Activated naive CD4-positive, alpha-beta T cell treated with anti-CD3 and anti-CD28 coated beads for 36 hours (primary cell): ENCODE data around the gene DOCK9. TPM values are rescaled to one million over a fixed set of nuclear protein-coding genes. Genes with fewer than 3 reads are reported as not detected.

Source experiments
- CTCF ChIA-PET: fragments of 350-600 bp; sonication (Branson Sonifier 250); formaldehyde crosslinking; loops from one replicate; lab custom pipeline; 2021; ENCODE audit warnings: antibody characterized with exemption; lab: Charles Lee
- DNase-seq: peaks from one replicate; pipeline ENCODE4 v3.0.0-alpha.2; 2020
- H3K27ac Mint-ChIP-seq: one replicate; pipeline ENCODE4 v1.8.0; 2021; ENCODE audit warnings: mild to moderate bottlenecking, mixed read lengths
- H3K27me3 Mint-ChIP-seq: one replicate; pipeline ENCODE4 v1.8.0; 2021; ENCODE audit warnings: low read depth, mixed read lengths
- H3K36me3 Mint-ChIP-seq: one replicate; pipeline ENCODE4 v1.8.0; 2021; ENCODE audit warnings: low read depth, mixed read lengths
- H3K4me1 Mint-ChIP-seq: one replicate; pipeline ENCODE4 v1.8.0; 2021; ENCODE audit warnings: low read depth, mixed read lengths
- H3K4me3 Mint-ChIP-seq: one replicate; pipeline ENCODE4 v1.8.0; 2021; ENCODE audit warnings: mild to moderate bottlenecking, moderate library complexity, mixed read lengths
- H3K9me3 Mint-ChIP-seq: one replicate; pipeline ENCODE4 v1.8.0; 2021; ENCODE audit warnings: mixed read lengths
- intact Hi-C: fragments of 100-400 bp; cut with micrococcal nuclease; formaldehyde crosslinking; loops from one replicate; pipeline ENCODE4 v1.15.1; 2023
- total RNA-seq, 2 experiments: library from RNA; stranded (reverse); gene quantifications; one replicate each; pipeline ENCODE4 v1.2.3, GENCODE V29; 2021

DOCK9 gene, protein sequence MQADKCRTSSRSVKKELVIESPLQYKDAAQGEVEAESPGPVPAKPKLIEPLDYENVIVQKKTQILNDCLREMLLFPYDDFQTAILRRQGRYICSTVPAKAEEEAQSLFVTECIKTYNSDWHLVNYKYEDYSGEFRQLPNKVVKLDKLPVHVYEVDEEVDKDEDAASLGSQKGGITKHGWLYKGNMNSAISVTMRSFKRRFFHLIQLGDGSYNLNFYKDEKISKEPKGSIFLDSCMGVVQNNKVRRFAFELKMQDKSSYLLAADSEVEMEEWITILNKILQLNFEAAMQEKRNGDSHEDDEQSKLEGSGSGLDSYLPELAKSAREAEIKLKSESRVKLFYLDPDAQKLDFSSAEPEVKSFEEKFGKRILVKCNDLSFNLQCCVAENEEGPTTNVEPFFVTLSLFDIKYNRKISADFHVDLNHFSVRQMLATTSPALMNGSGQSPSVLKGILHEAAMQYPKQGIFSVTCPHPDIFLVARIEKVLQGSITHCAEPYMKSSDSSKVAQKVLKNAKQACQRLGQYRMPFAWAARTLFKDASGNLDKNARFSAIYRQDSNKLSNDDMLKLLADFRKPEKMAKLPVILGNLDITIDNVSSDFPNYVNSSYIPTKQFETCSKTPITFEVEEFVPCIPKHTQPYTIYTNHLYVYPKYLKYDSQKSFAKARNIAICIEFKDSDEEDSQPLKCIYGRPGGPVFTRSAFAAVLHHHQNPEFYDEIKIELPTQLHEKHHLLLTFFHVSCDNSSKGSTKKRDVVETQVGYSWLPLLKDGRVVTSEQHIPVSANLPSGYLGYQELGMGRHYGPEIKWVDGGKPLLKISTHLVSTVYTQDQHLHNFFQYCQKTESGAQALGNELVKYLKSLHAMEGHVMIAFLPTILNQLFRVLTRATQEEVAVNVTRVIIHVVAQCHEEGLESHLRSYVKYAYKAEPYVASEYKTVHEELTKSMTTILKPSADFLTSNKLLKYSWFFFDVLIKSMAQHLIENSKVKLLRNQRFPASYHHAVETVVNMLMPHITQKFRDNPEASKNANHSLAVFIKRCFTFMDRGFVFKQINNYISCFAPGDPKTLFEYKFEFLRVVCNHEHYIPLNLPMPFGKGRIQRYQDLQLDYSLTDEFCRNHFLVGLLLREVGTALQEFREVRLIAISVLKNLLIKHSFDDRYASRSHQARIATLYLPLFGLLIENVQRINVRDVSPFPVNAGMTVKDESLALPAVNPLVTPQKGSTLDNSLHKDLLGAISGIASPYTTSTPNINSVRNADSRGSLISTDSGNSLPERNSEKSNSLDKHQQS (N-terminal part only)
- total RNA-seq = 10 to 100 TPM; 38.3 to 42.1 TPM

GRCh38 chr13:98977568-98978265 is at the start of gene DOCK9:
Gene DOCK9, minus strand, starts transcription at chr13:98978064. Its CDS starts 155 bp downstream, at chr13:98977909.
- CTCF ChIA-PET = interaction anchor here (0.7 to 1.5 kb wide), 6 partner anchors 8 to 51 kb away, joined by 3 to 6 read pairs (median 3); no protein-coding TSS in a partner anchor
- Mint-ChIP-seq H3K9me3 (no peaks in the 10 kb centered on the region), H3K4me3 (no peak within 1 kb of the TSS), H3K4me1 (peaks cover 82% of the 10 kb centered on the region), H3K27ac (no peak within 1 kb of the TSS), H3K36me3 (no peaks in the 10 kb centered on the region), H3K27me3 (no peaks in the 10 kb centered on the region)
- no peak for DNase-seq
- intact Hi-C loops = no loop called here

GRCh38 chr13:99027260-99027659 is 49.4 kb upstream of the DOCK9 start:
- DNase-seq = peak; percentile 35
- Mint-ChIP-seq H3K36me3 (no peaks in the 10 kb centered on the region), H3K27ac (peak overlapping the region; percentile 74), H3K4me3 (no peak overlapping the region), H3K4me1 (peaks cover 88% of the 10 kb centered on the region), H3K9me3 (no peaks in the 10 kb centered on the region), H3K27me3 (no peaks in the 10 kb centered on the region)
- CTCF ChIA-PET = interaction anchor here (0.7 to 2.2 kb wide), 3 partner anchors 32 to 158 kb away, joined by 3 to 9 read pairs (median 9); no protein-coding TSS in a partner anchor
- intact Hi-C loops = loop anchor here (2.0 to 10.0 kb wide), 7 partner anchors 118 to 1052 kb away; partner anchors contain the start of genes GPR18 and UBAC2

DNA sequence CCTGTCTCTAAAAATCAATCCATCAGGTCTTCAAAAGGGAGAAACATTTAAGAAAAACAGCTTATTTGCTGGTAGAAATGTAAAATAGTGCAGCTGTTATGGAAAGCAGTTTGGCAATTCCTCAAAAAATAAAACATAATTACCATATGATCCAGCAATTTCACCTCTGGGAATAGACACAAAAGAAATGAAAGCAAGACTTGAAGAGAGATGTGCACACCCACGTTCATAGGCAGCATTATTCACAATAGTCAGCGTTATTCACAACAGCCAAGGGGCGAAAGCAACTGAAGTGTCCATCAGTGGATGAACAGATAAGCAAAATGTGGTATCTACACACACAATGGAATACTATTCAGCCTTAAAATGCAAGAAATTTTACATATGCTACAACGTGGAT is 45.1 kb upstream of the DOCK9 start:
- Mint-ChIP-seq H3K36me3 (no peaks in the 10 kb centered on the region), H3K27me3 (no peaks in the 10 kb centered on the region), H3K9me3 (no peaks in the 10 kb centered on the region), H3K27ac (no peak overlapping the region), H3K4me3 (no peak overlapping the region), H3K4me1 (peaks cover 79% of the 10 kb centered on the region)
- intact Hi-C loops = loop anchor here (10.0 kb wide), 1 partner anchor 1048 kb away; no protein-coding TSS in a partner anchor
- CTCF ChIA-PET = interaction anchor here (0.8 to 0.9 kb wide), 2 partner anchors 13 to 22 kb away, joined by 3 read pairs; no protein-coding TSS in a partner anchor
- DNase-seq = no peak

- no peaks in the 10 kb centered on the region for H3K36me3 Mint-ChIP-seq
- peak overlapping the region; percentile 75 for H3K27ac Mint-ChIP-seq
- H3K4me3 Mint-ChIP-seq = no peak overlapping the region
- H3K27me3 Mint-ChIP-seq = no peaks in the 10 kb centered on the region
- DNase-seq = no peak
- intact Hi-C loops = loop anchor here (1.0 kb wide), 2 partner anchors 8 to 23 kb away; no protein-coding TSS in a partner anchor
- H3K9me3 Mint-ChIP-seq = no peaks in the 10 kb centered on the region
- peaks cover 68% of the 10 kb centered on the region for H3K4me1 Mint-ChIP-seq
- CTCF ChIA-PET = interaction anchor here (1.3 to 1.9 kb wide), 2 partner anchors 11 to 50 kb away, joined by 3 to 13 read pairs; no protein-coding TSS in a partner anchor
These were observed 40.7 kb upstream of the DOCK9 start for GRCh38 chr13:99018418-99019180.

DNA sequence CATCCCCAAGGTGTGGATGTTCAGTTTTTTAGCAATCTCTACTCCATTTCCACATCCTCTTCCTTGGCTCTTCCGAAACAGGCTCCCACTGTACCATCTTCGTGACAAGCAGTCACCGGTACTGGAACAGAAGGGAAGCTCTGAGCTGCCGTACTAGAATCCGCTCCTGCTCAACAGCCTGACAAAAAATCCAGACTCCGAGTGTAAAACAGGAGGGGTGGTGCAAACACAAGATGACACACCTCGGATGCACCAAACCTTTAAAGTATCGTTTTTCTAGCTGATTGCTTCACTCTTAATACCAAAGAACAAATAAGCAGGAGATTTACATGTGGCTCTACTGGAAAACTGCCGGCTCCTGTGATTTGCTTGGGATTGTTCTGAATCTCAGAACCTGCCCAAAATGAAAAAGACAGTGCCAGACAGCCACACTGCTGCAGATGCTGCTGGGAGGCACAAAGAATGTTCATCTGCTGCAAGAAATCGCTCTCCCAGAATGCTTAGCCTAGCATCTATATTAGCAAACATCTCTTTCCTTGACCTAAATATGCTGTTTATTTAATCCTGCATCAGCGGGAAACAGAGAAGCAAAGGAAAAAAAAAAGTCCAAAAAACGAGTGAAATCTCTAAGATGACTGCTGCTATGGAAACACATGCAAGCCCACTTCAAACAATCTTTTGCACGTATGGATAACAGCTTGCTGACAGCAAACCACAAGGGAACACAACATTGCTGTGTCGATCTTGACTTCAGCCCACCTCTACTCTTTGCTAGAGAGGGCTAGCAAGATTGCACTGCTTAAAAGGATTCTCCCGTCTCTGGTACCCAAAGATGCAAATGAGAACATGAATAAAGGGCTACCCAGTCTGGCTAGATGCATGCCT is 38.0 kb upstream of the DOCK9 start:
- Mint-ChIP-seq H3K27me3 (no peaks in the 10 kb centered on the region), H3K36me3 (no peaks in the 10 kb centered on the region), H3K9me3 (no peaks in the 10 kb centered on the region), H3K27ac (no peak overlapping the region), H3K4me3 (no peak overlapping the region), H3K4me1 (peaks cover 54% of the 10 kb centered on the region)
- intact Hi-C loops = no loop called here
- CTCF ChIA-PET = interaction anchor here (1.2 to 1.3 kb wide), 2 partner anchors 19 to 39 kb away, joined by 3 read pairs; no protein-coding TSS in a partner anchor
- no peak for DNase-seq

DNA sequence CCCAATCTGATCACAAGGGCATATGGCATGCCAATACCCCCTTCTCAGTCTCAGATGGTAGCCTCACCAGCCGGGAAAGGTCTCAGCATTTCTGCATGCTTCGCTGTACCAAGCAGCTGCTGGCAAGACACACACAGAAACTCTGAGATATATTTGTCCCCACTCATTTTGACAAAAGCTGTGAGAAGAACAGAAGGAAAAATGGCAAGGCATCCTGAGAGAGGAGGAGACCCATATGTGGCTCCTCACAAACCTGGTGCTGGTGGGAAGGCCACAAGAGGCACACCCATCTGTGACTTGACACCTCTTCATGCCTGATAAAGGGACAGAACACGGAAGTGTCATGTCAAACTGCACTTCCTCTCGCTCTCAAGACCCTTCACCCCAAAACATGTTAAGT is 36.7 kb upstream of the DOCK9 start:
- Mint-ChIP-seq H3K36me3 (no peaks in the 10 kb centered on the region), H3K9me3 (no peaks in the 10 kb centered on the region), H3K27ac (no peak overlapping the region), H3K27me3 (no peaks in the 10 kb centered on the region), H3K4me3 (no peak overlapping the region), H3K4me1 (peaks cover 55% of the 10 kb centered on the region)
- CTCF ChIA-PET = interaction anchor here (0.9 to 1.3 kb wide), 3 partner anchors 18 to 174 kb away, joined by 3 to 4 read pairs (median 3); no protein-coding TSS in a partner anchor
- no peak for DNase-seq
- intact Hi-C loops = no loop called here

- Mint-ChIP-seq H3K27me3 (no peaks in the 10 kb centered on the region), H3K36me3 (no peaks in the 10 kb centered on the region), H3K4me3 (no peak overlapping the region), H3K9me3 (no peaks in the 10 kb centered on the region), H3K27ac (no peak overlapping the region), H3K4me1 (peaks cover 57% of the 10 kb centered on the region)
- no peak for DNase-seq
- intact Hi-C loops = no loop called here
- CTCF ChIA-PET = interaction anchor here (0.9 to 1.1 kb wide), 2 partner anchors 163 to 174 kb away, joined by 3 to 4 read pairs; no protein-coding TSS in a partner anchor
These were observed 36.1 kb upstream of the DOCK9 start for GRCh38 chr13:99013951-99014350.

DNA sequence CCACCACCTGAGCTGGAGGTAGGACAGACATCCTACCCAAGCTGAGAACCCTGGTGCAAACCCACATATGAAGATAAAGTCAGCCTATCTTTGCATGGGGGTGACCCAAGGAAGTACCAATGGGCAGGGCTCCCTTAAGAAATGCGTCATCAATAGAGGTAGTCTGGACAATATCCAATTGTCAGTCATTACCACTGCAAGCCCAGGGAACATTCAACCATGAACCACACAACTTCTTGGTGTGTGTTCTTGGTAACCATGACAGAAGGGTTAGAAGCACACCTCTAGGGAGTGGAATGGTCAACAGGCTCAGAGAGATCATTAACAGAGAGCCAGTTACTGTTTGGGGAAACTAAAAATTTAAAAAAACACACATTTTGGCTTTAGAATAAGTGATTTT is 34.7 kb upstream of the DOCK9 start:
- CTCF ChIA-PET = interaction anchor here (1.1 kb wide), 1 partner anchor 10 kb away, joined by 3 read pairs; no protein-coding TSS in a partner anchor
- Mint-ChIP-seq H3K27me3 (no peaks in the 10 kb centered on the region), H3K4me3 (no peak overlapping the region), H3K9me3 (no peaks in the 10 kb centered on the region), H3K36me3 (no peaks in the 10 kb centered on the region), H3K27ac (no peak overlapping the region), H3K4me1 (peaks cover 48% of the 10 kb centered on the region)
- DNase-seq = no peak
- intact Hi-C loops = no loop called here

DNA sequence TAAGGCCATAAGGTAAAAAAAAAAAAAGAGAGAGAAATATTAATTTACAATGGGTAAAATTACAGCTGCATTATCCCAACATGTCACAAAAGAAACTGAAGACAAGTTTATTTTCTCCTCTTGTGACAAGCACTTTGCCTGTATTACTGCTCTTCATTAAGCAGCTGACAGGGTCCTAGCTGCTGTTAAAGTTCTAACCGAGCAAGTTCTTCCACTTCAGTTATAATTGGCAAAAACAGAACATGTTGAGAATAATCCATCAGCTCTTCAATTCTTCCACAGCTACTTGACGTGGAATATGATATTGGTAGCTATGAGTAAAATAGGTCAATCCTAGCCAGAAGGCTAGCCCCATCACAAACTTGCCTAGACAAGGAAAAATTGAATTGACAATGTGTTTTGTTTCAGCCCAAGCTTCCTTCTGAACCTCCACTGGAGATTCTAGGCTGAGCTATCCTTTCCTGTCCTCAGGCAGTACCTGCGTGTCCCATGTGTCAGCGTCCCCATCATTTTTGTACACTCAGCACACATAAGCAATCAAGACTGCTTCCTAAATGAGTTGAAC is 32.2 kb upstream of the DOCK9 start:
- Mint-ChIP-seq H3K27me3 (no peaks in the 10 kb centered on the region), H3K9me3 (no peaks in the 10 kb centered on the region), H3K4me3 (no peak overlapping the region), H3K36me3 (no peaks in the 10 kb centered on the region), H3K27ac (no peak overlapping the region), H3K4me1 (peaks cover 32% of the 10 kb centered on the region)
- intact Hi-C loops = loop anchor here (1.0 kb wide), 1 partner anchor 9 kb away; no protein-coding TSS in a partner anchor
- DNase-seq = no peak
- CTCF ChIA-PET = interaction anchor here (0.7 to 1.3 kb wide), 3 partner anchors 12 to 188 kb away, joined by 3 read pairs; no protein-coding TSS in a partner anchor
